ENCODE measurements around the gene INTS6.
A peak's percentile ranks its signal among the peaks of the same experiment; 100 is the strongest.
"Not testable (repeated sequence)": the region's sequence is repeated elsewhere in the genome, so short reads cannot be mapped to it uniquely, and the experiment has no call there.

Gene INTS6

GRCh38 chr13:51455532-51455931, 2.7 kb upstream of the INTS6 start:
- DNase-seq: no peak

- DNase-seq: peak; percentile 54
Measured at GRCh38 chr13:51453959-51454703, 1.3 kb upstream of the INTS6 start.

GRCh38 chr13:51453207-51453958, 547 bp upstream of the INTS6 start:
- peak; percentile 82 for DNase-seq

- peak; percentile 81 for DNase-seq
Measured at GRCh38 chr13:51451467-51452360, 1.1 kb downstream of the INTS6 start.

- DNase-seq: no peak
Measured at GRCh38 chr13:51451134-51451466, 1.7 kb downstream of the INTS6 start.

- DNase-seq: no peak
Measured at GRCh38 chr13:51449018-51449417, 3.8 kb downstream of the INTS6 start.

- no peak for DNase-seq
Measured at GRCh38 chr13:51444922-51445321, 7.9 kb downstream of the INTS6 start.

GRCh38 chr13:51440381-51440780, 12.5 kb downstream of the INTS6 start:
- DNase-seq: no peak

- DNase-seq: no peak
Measured at GRCh38 chr13:51437550-51438127, 15.2 kb downstream of the INTS6 start.

- peak; percentile 23 for DNase-seq
Measured at GRCh38 chr13:51435002-51435578, 17.7 kb downstream of the INTS6 start.

- DNase-seq: no peak
Measured at GRCh38 chr13:51432576-51432975, 20.3 kb downstream of the INTS6 start.

GRCh38 chr13:51426982-51427381, 25.9 kb downstream of the INTS6 start:
- no peak for DNase-seq

- no peak for DNase-seq
Measured at GRCh38 chr13:51425410-51426042, 27.3 kb downstream of the INTS6 start.

- DNase-seq: no peak
Measured at GRCh38 chr13:51423766-51424165, 29.1 kb downstream of the INTS6 start.

GRCh38 chr13:51422484-51422883, 30.4 kb downstream of the INTS6 start:
- peak; percentile 27 for DNase-seq

GRCh38 chr13:51420681-51421490, 31.9 kb downstream of the INTS6 start:
- DNase-seq: no peak

GRCh38 chr13:51419001-51419636, 33.7 kb downstream of the INTS6 start:
- DNase-seq: no peak

GRCh38 chr13:51417716-51418115, 35.1 kb downstream of the INTS6 start:
- DNase-seq: no peak

GRCh38 chr13:51416107-51416506, 36.7 kb downstream of the INTS6 start:
- no peak for DNase-seq

- not testable (repeated sequence) for DNase-seq
Measured at GRCh38 chr13:51415339-51415738, 37.5 kb downstream of the INTS6 start.

- no peak for DNase-seq
Measured at GRCh38 chr13:51412431-51412830, 40.4 kb downstream of the INTS6 start.
